B cell (primary cell): Measurements from ENCODE around the gene ERI3.

Experiments
- CTCF ChIP-seq: fragments of 200-600 bp; IDR thresholded peaks from one replicate; pipeline ENCODE4 v1.8.0; 2022; ENCODE audit warnings: antibody characterized with exemption, mild to moderate bottlenecking
- EZH2 ChIP-seq: IDR thresholded peaks from 2 replicates; pipeline ENCODE4 v1.6.1; 2012; ENCODE audit warnings: borderline replicate concordance, low read depth, mild to moderate bottlenecking, moderate library complexity, low read length; ENCODE audit not compliant: insufficient read depth, poor library complexity, severe bottlenecking

- TF ChIP-seq CTCF (no peak), EZH2 (no peak)
Measured at GRCh38 chr1:44220001-44220751, 134.9 kb downstream of the ERI3 start.
